GM21529 (cell line): ENCODE results near the gene MAPKAPK3.

Experiments
- ATAC-seq: cut with Tn5 transposase; IDR thresholded peaks from one replicate; pipeline ENCODE4 v1.9.1; 2021; ENCODE audit not compliant: unreplicated experiment

The MAPKAPK3 gene

GRCh38 chr3:50625231-50626182, 8.6 kb downstream of the MAPKAPK3 start:
- no peak for ATAC-seq

GRCh38 chr3:50626401-50626800, 9.4 kb downstream of the MAPKAPK3 start:
- no peak for ATAC-seq

GRCh38 chr3:50627407-50628051, 10.6 kb downstream of the MAPKAPK3 start:
- ATAC-seq = no peak

- ATAC-seq = no peak
Measured at GRCh38 chr3:50628601-50629000, 11.7 kb downstream of the MAPKAPK3 start.

- no peak for ATAC-seq
Measured at GRCh38 chr3:50630394-50630793, 13.4 kb downstream of the MAPKAPK3 start.

GRCh38 chr3:50630877-50631276, 13.9 kb downstream of the MAPKAPK3 start:
- no peak for ATAC-seq

- no peak for ATAC-seq
Measured at GRCh38 chr3:50632450-50632849, 15.5 kb downstream of the MAPKAPK3 start.

GRCh38 chr3:50633230-50633790, 16.4 kb downstream of the MAPKAPK3 start:
- ATAC-seq = no peak

GRCh38 chr3:50635066-50635465, 18.1 kb downstream of the MAPKAPK3 start:
- no peak for ATAC-seq

GRCh38 chr3:50637011-50637410, 20.1 kb downstream of the MAPKAPK3 start:
- no peak for ATAC-seq

- no peak for ATAC-seq
Measured at GRCh38 chr3:50637945-50638344, 21.0 kb downstream of the MAPKAPK3 start.

GRCh38 chr3:50639055-50639494, 22.1 kb downstream of the MAPKAPK3 start:
- no peak for ATAC-seq

- ATAC-seq = no peak
Measured at GRCh38 chr3:50642382-50642781, 25.4 kb downstream of the MAPKAPK3 start.

- no peak for ATAC-seq
Measured at GRCh38 chr3:50644561-50644960, 27.6 kb downstream of the MAPKAPK3 start.

- no peak for ATAC-seq
Measured at GRCh38 chr3:50645378-50645777, 28.4 kb downstream of the MAPKAPK3 start.

GRCh38 chr3:50648313-50648712, 31.4 kb downstream of the MAPKAPK3 start:
- no peak for ATAC-seq

GRCh38 chr3:50648944-50649343, 32.0 kb downstream of the MAPKAPK3 start:
- ATAC-seq = no peak

GRCh38 chr3:50649451-50649931, 32.5 kb downstream of the MAPKAPK3 start:
- ATAC-seq = no peak

- no peak for ATAC-seq
Measured at GRCh38 chr3:50650018-50650417, 33.1 kb downstream of the MAPKAPK3 start.

GRCh38 chr3:50651445-50651844, 34.5 kb downstream of the MAPKAPK3 start:
- ATAC-seq = no peak

- no peak for ATAC-seq
Measured at GRCh38 chr3:50651920-50652529, 35.1 kb downstream of the MAPKAPK3 start.
